H1 (cell line): ENCODE data around the gene ATP8B3. TPM values are rescaled to one million over a fixed set of nuclear protein-coding genes. Genes with fewer than 3 reads are reported as not detected.

ENCODE experiments used
- CTCF ChIA-PET: fragments of 300-600 bp; sonication (Branson Sonifier 250); formaldehyde crosslinking; loops from one replicate; lab custom pipeline; 2021; ENCODE audit not compliant: partially characterized antibody; lab: Charles Lee
- POLR2A ChIA-PET: fragments of 300-600 bp; sonication (Branson Sonifier 250); formaldehyde crosslinking; loops from one replicate; lab custom pipeline; 2021; ENCODE audit warnings: inconsistent platforms; ENCODE audit not compliant: partially characterized antibody; lab: Charles Lee
- DNase-seq, 2 experiments: peaks; one replicate each; pipeline versions ENCODE4 v3.0.0 to v3.0.0-alpha.2; 2010 to 2022; ENCODE audit warnings: low spot score in 2 of 2, low read depth in 1 of 2, mixed read lengths in 1 of 2
- FAIRE-seq: peaks from 2 replicates; lab custom pipeline; 2011; peaks lifted over from hg19 to GRCh38; lab: Jason Lieb, UNC
- H2AFZ ChIP-seq: 2 replicates; pipeline ENCODE4 v1.8.1; 2012; ENCODE audit warnings: low read length, inconsistent platforms
- H2AK5ac ChIP-seq: 2 replicates; pipeline ENCODE4 v1.6.1; 2013; ENCODE audit warnings: low read depth, low read length
- H2BK120ac ChIP-seq: replicated peaks from 2 replicates; pipeline ENCODE3; 2013; ENCODE audit warnings: low read depth, low read length, inconsistent platforms
- H2BK12ac ChIP-seq: 2 replicates; pipeline ENCODE4 v1.6.1; 2013; ENCODE audit warnings: low read depth, low read length
- H2BK15ac ChIP-seq: 2 replicates; pipeline ENCODE4 v1.6.1; 2013; ENCODE audit warnings: low read length
- H2BK20ac ChIP-seq: 2 replicates; pipeline ENCODE4 v1.6.1; 2013; ENCODE audit warnings: low read length
- H2BK5ac ChIP-seq: 2 replicates; pipeline ENCODE4 v1.6.1; 2013; ENCODE audit warnings: low read depth, low read length
- H3K14ac ChIP-seq: 2 replicates; pipeline ENCODE4 v1.6.1; 2013; ENCODE audit warnings: inconsistent platforms; ENCODE audit not compliant: insufficient read length
- H3K18ac ChIP-seq: 2 replicates; pipeline ENCODE4 v1.6.1; 2013; ENCODE audit warnings: low read length; ENCODE audit errors: extremely low read depth
- H3K23ac ChIP-seq: 2 replicates; pipeline ENCODE4 v1.6.1; 2013; ENCODE audit warnings: inconsistent platforms; ENCODE audit not compliant: insufficient read length
- H3K23me2 ChIP-seq: 2 replicates; pipeline ENCODE4 v1.6.1; 2013; ENCODE audit warnings: low read depth, low read length
- H3K27ac ChIP-seq: 2 replicates; pipeline ENCODE4 v1.6.1; 2011; ENCODE audit warnings: low read depth, low read length, inconsistent platforms
- H3K27me3 ChIP-seq, 4 experiments: replicated peaks in 1 of 4; 1 replicate in 1 of 4; 2 replicates in 3 of 4; pipeline versions ENCODE4 v1.6.1 to v1.8.1; 2011 to 2013; ENCODE audit warnings: low read length in 3 of 4, mild to moderate bottlenecking in 3 of 4, inconsistent platforms in 2 of 4, mixed read lengths in 2 of 4, moderate library complexity in 1 of 4; ENCODE audit not compliant: control insufficient read depth in 3 of 4, insufficient read depth in 3 of 4; ENCODE audit errors: extremely low read depth in 1 of 4
- H3K36me3 ChIP-seq, 4 experiments: 2 replicates each; pipeline versions ENCODE4 v1.6.1 to v1.8.1; 2011 to 2013; ENCODE audit warnings: mild to moderate bottlenecking in 4 of 4, low read length in 3 of 4, moderate library complexity in 2 of 4, control low read depth in 1 of 4, inconsistent platforms in 1 of 4; ENCODE audit not compliant: insufficient read depth in 4 of 4, control insufficient read depth in 2 of 4
- H3K4ac ChIP-seq: replicated peaks from 2 replicates; pipeline ENCODE3; 2013; ENCODE audit warnings: low read length, low read depth, mixed read lengths, inconsistent platforms; ENCODE audit not compliant: insufficient read length
- H3K4me1 ChIP-seq, 4 experiments: replicated peaks in 1 of 4; 1 replicate in 1 of 4; 2 replicates in 3 of 4; pipeline versions ENCODE4 v1.6.1 to v1.8.1; 2011 to 2013; ENCODE audit warnings: low read length in 3 of 4, inconsistent platforms in 2 of 4, mixed read lengths in 1 of 4; ENCODE audit not compliant: insufficient read depth in 4 of 4, control insufficient read depth in 3 of 4
- H3K4me2 ChIP-seq, 2 experiments: 2 replicates each; pipeline versions ENCODE4 v1.6.1 to v1.8.1; 2011 to 2013; ENCODE audit warnings: low read depth in 2 of 2, low read length in 2 of 2, control low read depth in 1 of 2, inconsistent platforms in 1 of 2, mild to moderate bottlenecking in 1 of 2; ENCODE audit not compliant: insufficient read depth in 1 of 2
- H3K4me3 ChIP-seq, 4 experiments: fragments of 200-600, 300-600 bp in 1 of 4; sonication (generic), shearing (Covaris generic), sonication (Bioruptor Twin) in 1 of 4; 2 replicates each; pipeline versions ENCODE4 v1.5.1 to v1.8.1; 2011 to 2016; ENCODE audit warnings: low read length in 4 of 4, low read depth in 3 of 4, control low read depth in 2 of 4, inconsistent platforms in 2 of 4, mild to moderate bottlenecking in 2 of 4, mixed read lengths in 1 of 4, moderate library complexity in 1 of 4; ENCODE audit not compliant: insufficient read depth in 2 of 4; ENCODE audit errors: extremely low read depth in 1 of 4
- H3K56ac ChIP-seq: replicated peaks from 2 replicates; pipeline ENCODE3; 2013; ENCODE audit warnings: low read depth, mild to moderate bottlenecking, mixed read lengths, low read length, inconsistent platforms; ENCODE audit not compliant: insufficient read length
- H3K79me1 ChIP-seq: 2 replicates; pipeline ENCODE4 v1.6.1; 2013; ENCODE audit warnings: low read depth, low read length, control low read depth
- H3K79me2 ChIP-seq, 2 experiments: 2 replicates each; pipeline versions ENCODE4 v1.6.1 to v1.8.1; 2012 to 2013; ENCODE audit warnings: low read length in 2 of 2, mild to moderate bottlenecking in 2 of 2, inconsistent platforms in 1 of 2; ENCODE audit not compliant: insufficient read depth in 2 of 2, control insufficient read depth in 1 of 2
- H3K9ac ChIP-seq, 4 experiments: replicated peaks in 1 of 4; 1 replicate in 1 of 4; 2 replicates in 3 of 4; pipeline versions ENCODE4 v1.6.1 to v1.8.1; 2011 to 2013; ENCODE audit warnings: low read depth in 3 of 4, low read length in 3 of 4, control low read depth in 2 of 4, mild to moderate bottlenecking in 2 of 4, moderate library complexity in 2 of 4, inconsistent platforms in 1 of 4; ENCODE audit errors: extremely low read depth in 1 of 4
- H3K9me3 ChIP-seq, 2 experiments: 2 replicates each; pipeline versions ENCODE4 v1.6.1 to v1.8.1; 2012 to 2013; ENCODE audit warnings: mild to moderate bottlenecking in 2 of 2, moderate library complexity in 2 of 2, control low read depth in 1 of 2, inconsistent platforms in 1 of 2, low read depth in 1 of 2, low read length in 1 of 2, mixed read lengths in 1 of 2; ENCODE audit not compliant: insufficient read depth in 2 of 2
- H4K20me1 ChIP-seq, 2 experiments: replicated peaks in 1 of 2; 2 replicates each; pipeline versions ENCODE3 to v1.8.1; 2011 to 2013; ENCODE audit warnings: inconsistent platforms in 2 of 2, low read length in 2 of 2, mild to moderate bottlenecking in 1 of 2; ENCODE audit not compliant: insufficient read depth in 2 of 2, control insufficient read depth in 1 of 2
- H4K5ac ChIP-seq: 2 replicates; pipeline ENCODE4 v1.6.1; 2013; ENCODE audit warnings: low read length, low read depth, mixed read lengths, inconsistent platforms; ENCODE audit not compliant: insufficient read length
- H4K8ac ChIP-seq: 2 replicates; pipeline ENCODE4 v1.8.0; 2013; ENCODE audit warnings: mild to moderate bottlenecking, moderate library complexity, low read length, inconsistent platforms; ENCODE audit not compliant: insufficient read depth; ENCODE audit errors: extremely low read depth
- H4K91ac ChIP-seq: replicated peaks from 2 replicates; pipeline ENCODE3; 2013; ENCODE audit warnings: low read length, mixed read lengths, inconsistent platforms; ENCODE audit not compliant: insufficient read length
- CHD1 ChIP-seq: IDR thresholded peaks from 2 replicates; pipeline ENCODE4 v1.6.1; 2012; ENCODE audit warnings: low read depth, low read length, improper control_type of control experiment
- KDM1A ChIP-seq: fragments of 200-600, 300-600 bp; sonication (generic); IDR thresholded peaks from 2 replicates; pipeline ENCODE4 v1.7.1; 2016; ENCODE audit warnings: mild to moderate bottlenecking, low read length, borderline replicate concordance
- POLR2AphosphoS5 ChIP-seq: IDR thresholded peaks from 2 replicates; pipeline ENCODE4 v1.6.1; 2011; ENCODE audit warnings: low read depth, low read length
- WGBS, 2 experiments: shearing (Covaris generic) in 1 of 2; methylation state at CpG; one replicate each; pipeline versions ENCODE4 v1.1.6 to v1.1.7; 2013 to 2015; ENCODE audit warnings: low lambda C conversion rate in 2 of 2, mixed read lengths in 2 of 2, inconsistent platforms in 1 of 2, low coverage in 1 of 2, missing lambda C conversion rate in 1 of 2; ENCODE audit not compliant: insufficient replicate concordance in 2 of 2, insufficient coverage in 1 of 2, insufficient read length in 1 of 2; ENCODE audit errors: extremely low coverage in 1 of 2, missing lambda C conversion rate in 1 of 2; 5-methylcytosine and 5-hydroxymethylcytosine counted together
- polyA plus RNA-seq, 7 experiments: library from polyadenylated mRNA; depleted of rRNA in 3 of 7; stranded (reverse) in 5 of 7; unstranded in 2 of 7; fragments of >200 nt in 5 of 7; fragments of 200-250 nt in 2 of 7; gene quantifications; 1 replicate in 5 of 7; 2 replicates in 1 of 7; 4 replicates in 1 of 7; pipeline versions ENCODE4 v1.2.1 to v1.2.3, GENCODE V29; 2011 to 2013; ENCODE audit warnings: missing spikeins in 2 of 7, mixed read lengths in 2 of 7
- total RNA-seq: library from RNA; stranded (reverse); fragmentation: NEBNext Ultra II Directional; extraction: Animal tissue kit (Norgen Biotek cat#: 25700); gene quantifications from 2 replicates; pipeline ENCODE4 v1.2.1, GENCODE V29; 2021

The ATP8B3 gene
- total and polyA plus RNA-seq, 2 of the 8 experiments (the other 6 are each of a cell fraction or from before 2014, with no cell fraction given): 4.1 to 9.3 TPM

DNA sequence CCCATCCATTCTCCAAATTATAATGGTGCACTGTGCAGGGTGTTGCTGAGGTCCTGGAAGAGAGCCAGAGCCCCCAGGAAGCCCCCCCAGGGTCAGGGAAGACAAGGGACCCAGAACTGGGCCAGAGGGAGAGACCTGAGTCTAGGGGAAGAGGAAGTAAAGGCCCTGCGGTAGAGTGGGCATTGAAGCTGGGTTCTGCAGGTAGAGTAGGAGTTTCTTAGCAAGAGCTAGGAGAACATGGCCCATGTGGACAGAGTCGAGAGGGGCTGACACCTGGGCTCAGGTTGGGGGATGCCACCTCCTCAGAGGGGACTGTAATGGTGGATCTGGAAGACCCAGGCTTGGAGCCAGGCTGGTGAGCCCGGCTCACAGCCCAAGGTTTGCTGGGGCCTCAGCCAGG, 75.8 kb downstream of the ATP8B3 start:
- Histone ChIP-seq H3K9ac (no peak overlapping the region), H3K79me1 (no peaks in the 10 kb centered on the region), H3K18ac (no peak overlapping the region), H3K79me2 (no peaks in the 10 kb centered on the region), H3K9me3 (peaks cover 0 to 3% of the 10 kb centered on the region in 2 experiments; a peak in 1 of 4 replicates), H3K23ac (no peak overlapping the region), H4K91ac (no peak overlapping the region), H2AK5ac (no peak overlapping the region), H3K4me1 (0 out of 7 replicates have a peak, but pooled peaks cover 0 to 2% (median 0%) of the 10 kb centered on the region in 4 experiments), H3K36me3 (no peaks in the 10 kb centered on the region), H2BK20ac (no peak overlapping the region), H2BK15ac (no peak overlapping the region), H4K8ac (no peak overlapping the region), H2BK120ac (no peak overlapping the region), H3K4ac (no peak overlapping the region), H4K20me1 (peaks cover 0 to 1% of the 10 kb centered on the region in 2 experiments), H2BK12ac (no peak overlapping the region), H3K14ac (no peak overlapping the region), H2BK5ac (no peak overlapping the region), H3K56ac (no peak overlapping the region), H3K4me3 (no peak overlapping the region), H3K23me2 (no peaks in the 10 kb centered on the region), H4K5ac (no peak overlapping the region), H3K4me2 (no peak overlapping the region), H3K27ac (no peak overlapping the region), H2AFZ (no peak overlapping the region), H3K27me3 (peaks cover 0 to 12% (median 2%) of the 10 kb centered on the region in 4 experiments; a peak in 5 of 7 replicates)
- 90% methylated on average over 3 of the region's 3 CpGs; no CpG with 5 or more reads in 1 of the 2 experiments for WGBS, 2 experiments
- DNase-seq (no peak), FAIRE-seq (no peak)
- CTCF ChIA-PET: interaction anchor here (0.6 to 3.9 kb wide), 5 partner anchors 32 to 117 kb away, joined by 3 to 12 read pairs (median 4); no protein-coding TSS in a partner anchor
- TF ChIP-seq KDM1A: no peak
- TF ChIP-seq POLR2AphosphoS5: no peak
- no peak for TF ChIP-seq CHD1
- POLR2A ChIA-PET: no interaction called here
